Measurements from ENCODE around the gene CHN2. TPM values are rescaled to one million over a fixed set of nuclear protein-coding genes. Genes with fewer than 3 reads are reported as not detected.

CHN2 gene
- total and polyA plus RNA-seq, 8 donors = 2.8 to 8.9 (median 4.3) TPM

DNA sequence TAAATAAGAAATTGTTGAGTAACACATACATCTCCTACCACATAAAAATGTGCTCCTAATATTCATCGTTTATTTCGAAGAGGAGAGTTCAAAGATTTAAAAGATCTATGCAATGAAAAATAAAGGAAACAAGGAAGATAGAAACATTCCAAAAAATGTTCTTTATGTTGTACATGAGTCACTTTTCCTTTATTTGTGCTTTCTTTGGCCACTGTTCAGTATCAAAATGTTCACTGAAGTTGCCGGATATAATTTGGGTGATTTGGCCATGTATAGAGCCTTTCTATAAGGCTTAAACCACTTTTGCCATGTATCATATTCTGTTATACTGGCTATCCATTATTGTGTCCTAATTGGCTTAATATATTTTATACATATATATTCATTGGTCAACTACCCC, 306.1 kb downstream of the CHN2 start:
- Histone ChIP-seq H3K4me1 (no peaks in the 10 kb centered on the region), H3K27ac (no peak overlapping the region), H3K27me3 (no peaks in the 10 kb centered on the region), H3K36me3 (no peaks in the 10 kb centered on the region), H3K9me3 (no peaks in the 10 kb centered on the region), H3K4me3 (no peak overlapping the region)
- DNase-seq (no peak), ATAC-seq (no peak)
- TF ChIP-seq, protein P1, sequence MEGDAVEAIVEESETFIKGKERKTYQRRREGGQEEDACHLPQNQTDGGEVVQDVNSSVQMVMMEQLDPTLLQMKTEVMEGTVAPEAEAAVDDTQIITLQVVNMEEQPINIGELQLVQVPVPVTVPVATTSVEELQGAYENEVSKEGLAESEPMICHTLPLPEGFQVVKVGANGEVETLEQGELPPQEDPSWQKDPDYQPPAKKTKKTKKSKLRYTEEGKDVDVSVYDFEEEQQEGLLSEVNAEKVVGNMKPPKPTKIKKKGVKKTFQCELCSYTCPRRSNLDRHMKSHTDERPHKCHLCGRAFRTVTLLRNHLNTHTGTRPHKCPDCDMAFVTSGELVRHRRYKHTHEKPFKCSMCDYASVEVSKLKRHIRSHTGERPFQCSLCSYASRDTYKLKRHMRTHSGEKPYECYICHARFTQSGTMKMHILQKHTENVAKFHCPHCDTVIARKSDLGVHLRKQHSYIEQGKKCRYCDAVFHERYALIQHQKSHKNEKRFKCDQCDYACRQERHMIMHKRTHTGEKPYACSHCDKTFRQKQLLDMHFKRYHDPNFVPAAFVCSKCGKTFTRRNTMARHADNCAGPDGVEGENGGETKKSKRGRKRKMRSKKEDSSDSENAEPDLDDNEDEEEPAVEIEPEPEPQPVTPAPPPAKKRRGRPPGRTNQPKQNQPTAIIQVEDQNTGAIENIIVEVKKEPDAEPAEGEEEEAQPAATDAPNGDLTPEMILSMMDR (IDR thresholded peaks at IDR 0.05) = no peak
- intact Hi-C loops (cut with DNase I) = no loop called here

DNA sequence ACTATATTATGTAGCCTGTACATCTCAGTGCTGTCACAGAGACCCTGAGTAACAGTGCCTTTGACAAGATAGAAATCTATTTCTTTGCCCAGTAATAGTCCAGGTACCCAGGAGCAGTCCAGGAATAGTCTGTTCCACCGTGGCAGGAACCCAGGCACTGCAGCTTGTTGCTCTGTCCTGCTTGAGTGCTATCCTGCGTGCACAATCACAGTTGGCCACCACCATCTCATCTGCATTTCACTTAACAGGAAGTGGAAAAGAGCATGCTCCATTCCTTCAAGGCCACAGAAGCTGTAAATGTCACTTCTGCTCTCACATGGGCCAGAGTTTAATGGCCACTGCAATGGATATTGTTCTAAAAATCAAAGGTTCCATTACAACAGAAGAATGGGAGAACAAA, 307.6 kb downstream of the CHN2 start:
- Histone ChIP-seq H3K4me3 (no peak overlapping the region), H3K4me1 (no peaks in the 10 kb centered on the region), H3K27me3 (no peaks in the 10 kb centered on the region), H3K36me3 (no peaks in the 10 kb centered on the region), H3K27ac (no peak overlapping the region), H3K9me3 (no peaks in the 10 kb centered on the region)
- TF ChIP-seq, protein P1 (IDR thresholded peaks at IDR 0.05) = no peak
- DNase-seq = no peak
- ATAC-seq = no peak
- intact Hi-C loops (cut with DNase I) = no loop called here

DNA sequence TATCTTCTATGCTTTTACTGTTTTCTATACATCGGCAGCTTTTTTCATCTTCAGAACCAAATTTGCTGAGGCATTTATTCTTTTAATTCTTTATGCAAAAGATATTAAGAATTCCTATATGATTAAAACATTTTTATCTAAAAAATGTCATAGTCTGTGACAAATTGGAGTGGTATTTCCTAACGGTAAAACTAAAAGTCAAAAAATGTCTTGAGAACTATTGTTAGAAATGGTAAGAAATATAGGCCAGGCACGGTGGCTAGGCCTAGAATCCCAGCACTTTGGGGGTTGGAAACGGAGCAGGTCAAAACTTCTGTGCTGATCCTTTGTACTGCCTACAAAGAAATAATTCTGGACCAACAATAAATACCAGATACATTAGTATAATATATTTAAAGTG, 311.4 kb downstream of the CHN2 start:
- Histone ChIP-seq H3K27me3 (no peaks in the 10 kb centered on the region), H3K36me3 (no peaks in the 10 kb centered on the region), H3K9me3 (no peaks in the 10 kb centered on the region), H3K27ac (no peak overlapping the region), H3K4me1 (no peaks in the 10 kb centered on the region), H3K4me3 (no peak overlapping the region)
- intact Hi-C loops (cut with DNase I) = no loop called here
- DNase-seq (no peak), ATAC-seq (no peak)
- TF ChIP-seq, protein P1 (IDR thresholded peaks at IDR 0.05) = no peak

DNA sequence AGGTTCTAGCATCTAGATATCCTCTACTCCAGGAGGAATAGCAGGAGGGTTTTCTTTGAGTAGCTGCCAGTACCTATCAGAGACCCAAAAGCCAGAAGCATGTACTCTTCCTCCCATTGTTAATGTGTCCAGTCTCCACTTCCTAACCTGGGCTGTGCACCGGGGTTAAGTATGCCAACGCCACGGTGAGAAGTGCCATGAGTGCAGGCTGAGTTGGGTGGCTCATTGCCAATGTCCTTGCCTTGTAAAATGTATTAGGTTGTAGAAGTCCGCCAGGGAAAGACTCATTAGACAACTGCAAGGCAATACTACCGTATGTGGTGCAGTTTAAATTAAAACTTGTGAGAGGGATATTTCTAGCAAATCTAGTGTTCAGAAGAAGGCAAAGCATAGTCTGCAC, 314.0 kb downstream of the CHN2 start:
- no peaks in the 10 kb centered on the region for H3K9me3 ChIP-seq
- peak; percentile 60 for ATAC-seq

DNA sequence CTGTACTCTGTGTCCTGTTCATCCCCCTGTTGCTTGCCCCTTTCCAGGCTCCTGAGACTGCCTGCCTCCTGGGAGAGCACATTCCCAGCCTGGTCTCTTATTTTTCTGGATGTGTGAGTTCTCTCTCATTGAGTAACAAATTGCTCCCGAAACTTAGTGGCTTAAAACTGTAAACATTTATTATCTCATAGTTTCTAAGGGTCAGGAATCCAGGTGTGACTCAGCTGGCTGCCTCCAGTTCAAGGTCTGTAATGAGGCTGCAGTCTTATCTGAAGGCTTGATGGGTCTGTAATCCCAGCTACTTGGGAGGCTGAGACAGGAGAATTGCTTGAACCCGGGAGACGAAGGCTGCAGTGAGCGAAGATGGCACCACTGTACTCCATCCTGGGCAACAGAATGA, 315.5 kb downstream of the CHN2 start:
- Histone ChIP-seq H3K27ac (no peak overlapping the region), H3K27me3 (no peaks in the 10 kb centered on the region), H3K4me1 (no peaks in the 10 kb centered on the region), H3K4me3 (no peak overlapping the region), H3K36me3 (no peaks in the 10 kb centered on the region), H3K9me3 (no peaks in the 10 kb centered on the region)
- TF ChIP-seq, protein P1 (IDR thresholded peaks at IDR 0.05) = no peak
- no peak for ATAC-seq
- DNase-seq = no peak
- intact Hi-C loops (cut with DNase I) = no loop called here

More for the DNA sequence above, 314.0 kb downstream of the CHN2 start:
- DNase-seq = no peak
- intact Hi-C loops (cut with DNase I) = no loop called here
- Histone ChIP-seq H3K27ac (no peak overlapping the region), H3K4me1 (no peaks in the 10 kb centered on the region), H3K27me3 (no peaks in the 10 kb centered on the region), H3K36me3 (no peaks in the 10 kb centered on the region), H3K4me3 (no peak overlapping the region)
- TF ChIP-seq, protein P1 (IDR thresholded peaks at IDR 0.05) = no peak
